Heart right ventricle (tissue), 16 donors: ENCODE data around the gene GK2. TPM values are rescaled to one million over a fixed set of nuclear protein-coding genes. Genes with fewer than 3 reads are reported as not detected.

Experiments used
- ATAC-seq, 8 donors: fragments of 200-7000 bp; cut with Tn5 transposase; one replicate each; pipeline ENCODE4 v1.9.1; 2020; ENCODE audit warnings: mild to moderate bottlenecking in 8 of 8, moderate library complexity in 8 of 8, moderate number of reproducible peaks in 1 of 8
- DNase-seq, 2 donors: peaks; one replicate each; pipeline ENCODE4 v3.0.0-alpha.2; 2020
- H3K27ac ChIP-seq, 10 donors: fragments of 200-600 bp; sonication (generic) in 2 of 10; one replicate each; pipeline versions ENCODE4 v1.5.0 to v1.8.0; 2020 to 2022; ENCODE audit warnings: mild to moderate bottlenecking in 3 of 10
- H3K27me3 ChIP-seq, 7 donors: fragments of 200-600 bp; one replicate each; pipeline ENCODE4 v1.8.0; 2021 to 2022; ENCODE audit warnings: mild to moderate bottlenecking in 2 of 7
- H3K36me3 ChIP-seq, 9 donors: fragments of 200-600 bp; sonication (generic) in 1 of 9; one replicate each; pipeline versions ENCODE4 v1.5.0 to v1.8.0; 2020 to 2022; ENCODE audit warnings: mild to moderate bottlenecking in 2 of 9
- H3K4me1 ChIP-seq, 9 donors: fragments of 200-600 bp; sonication (generic) in 1 of 9; one replicate each; pipeline versions ENCODE4 v1.5.0 to v1.8.0; 2020 to 2022; ENCODE audit warnings: mild to moderate bottlenecking in 4 of 9
- H3K4me3 ChIP-seq, 10 donors: fragments of 200-600 bp; sonication (generic) in 2 of 10; one replicate each; pipeline versions ENCODE4 v1.5.0 to v1.8.0; 2020 to 2022; ENCODE audit warnings: mild to moderate bottlenecking in 7 of 10, moderate library complexity in 2 of 10
- H3K9me3 ChIP-seq, 11 donors: fragments of 200-600 bp in 10 of 11; sonication (generic) in 2 of 11; one replicate each; pipeline versions ENCODE4 v1.5.0 to v1.8.0; 2013 to 2022; ENCODE audit warnings: mild to moderate bottlenecking in 2 of 11, control low read depth in 1 of 11, moderate library complexity in 1 of 11
- WGBS, 2 donors: extraction: QIAGEN DNeasy Blood & Tissue Kit; methylation state at CpG; one replicate each; pipeline ENCODE4 v1.1.7; 2013; ENCODE audit warnings: inconsistent platforms in 1 of 2; 5-methylcytosine and 5-hydroxymethylcytosine counted together
- intact Hi-C, 10 donors: fragments of 100-400 bp; cut with DNase I; formaldehyde crosslinking; loops; one replicate each; pipeline versions ENCODE4 v1.11.1 to v1.14.2; 2022
- polyA plus RNA-seq, 2 donors: library from polyadenylated mRNA; stranded (reverse); fragments of 200-250 nt; gene quantifications; one replicate each; pipeline ENCODE4 v1.2.3, GENCODE V29; 2013
- total RNA-seq, 10 donors: library from RNA; stranded (reverse); fragmentation: NEBNext Ultra II Directional in 3 of 10; extraction: Animal tissue kit (Norgen Biotek cat#: 25700) in 3 of 10; gene quantifications; one replicate each; pipeline versions ENCODE4 v1.2.1 to v1.2.4, GENCODE V29; 2021 to 2023
- TF ChIP-seq, protein P1 (sequence below), 9 donors: fragments of 200-600 bp; sonication (generic) in 2 of 9; IDR thresholded peaks; one replicate each; pipeline versions ENCODE4 v1.5.0 to v1.8.0; 2021 to 2022; ENCODE audit warnings: antibody characterized with exemption in 9 of 9, mild to moderate bottlenecking in 5 of 9, moderate library complexity in 1 of 9
- donor health status: Arrhythmogenic right ventricular cardiomyopathy.
- donor health status: ischemic (EF 13 %, LVEDD 7.1; RV severe dilation, severe dysfunction).
- donor health status: healthy with polysubstance abuse.
- donor health status: DM: no; HTN: yes; CAD: no.
- donor health status: DM: no; HTN: no; CAD: no.
- donor health status: ischemic (EF 25% LVEDD 6.9; RV normal size, moderate dysfunction).
- donor health status: ischemic (EF 25% LVEDD 5.7; RV mildly dilated, moderate dysfunction).
- donor health status: healthy.
- donor health status: DM: yes; HTN: yes; CAD: no.
- donor health status: Ischemic cardiomyopathy.
- donor health status: ischemic (EF 35%, LVEDD 5.7; RV mildly dilated, moderate dysfunction).
- donor health status: nonischemic (EF 11% LVEDD 7.7; RV severe dilation, severe dysfunction).
- donor health status: DM: yes; HTN: yes; CAD: no.
- donor health status: PGD.
- donor health status: ischemic (EF 29% LVEDD 5.4; RV normal size, mild dysfunction).
- donor health status: nonischemic (EF 23%, LVEDD 6.1; RV moderate dilation, normal function).

GK2 gene
- total and polyA plus RNA-seq, 12 donors = not detected

DNA sequence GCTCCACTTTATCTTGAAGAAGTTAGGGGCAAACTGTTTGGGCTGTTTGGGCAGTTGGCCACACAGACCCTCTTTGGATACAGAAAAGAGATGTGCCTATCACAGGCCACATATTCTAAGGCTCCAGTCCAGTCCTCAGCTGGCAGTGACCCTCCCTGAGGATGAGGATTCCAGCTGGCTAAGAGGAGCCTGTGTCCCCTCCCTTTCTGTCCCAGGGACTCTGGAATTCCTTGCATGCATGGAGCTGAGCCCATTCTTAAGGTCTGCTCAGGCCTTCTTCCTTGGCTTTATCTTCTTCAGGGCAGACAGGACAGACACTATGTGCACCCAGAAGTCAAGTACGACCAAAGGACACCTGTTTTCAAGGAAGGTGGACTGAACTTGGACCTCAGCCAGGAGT lies 23.8 kb upstream of the GK2 start:
- 53 to 55% methylated on average over 1 of the region's 1 CpG for WGBS, 2 donors
- ATAC-seq = peak in 1 of 8 donors; percentile 18
- intact Hi-C loops = no loop called here

DNA sequence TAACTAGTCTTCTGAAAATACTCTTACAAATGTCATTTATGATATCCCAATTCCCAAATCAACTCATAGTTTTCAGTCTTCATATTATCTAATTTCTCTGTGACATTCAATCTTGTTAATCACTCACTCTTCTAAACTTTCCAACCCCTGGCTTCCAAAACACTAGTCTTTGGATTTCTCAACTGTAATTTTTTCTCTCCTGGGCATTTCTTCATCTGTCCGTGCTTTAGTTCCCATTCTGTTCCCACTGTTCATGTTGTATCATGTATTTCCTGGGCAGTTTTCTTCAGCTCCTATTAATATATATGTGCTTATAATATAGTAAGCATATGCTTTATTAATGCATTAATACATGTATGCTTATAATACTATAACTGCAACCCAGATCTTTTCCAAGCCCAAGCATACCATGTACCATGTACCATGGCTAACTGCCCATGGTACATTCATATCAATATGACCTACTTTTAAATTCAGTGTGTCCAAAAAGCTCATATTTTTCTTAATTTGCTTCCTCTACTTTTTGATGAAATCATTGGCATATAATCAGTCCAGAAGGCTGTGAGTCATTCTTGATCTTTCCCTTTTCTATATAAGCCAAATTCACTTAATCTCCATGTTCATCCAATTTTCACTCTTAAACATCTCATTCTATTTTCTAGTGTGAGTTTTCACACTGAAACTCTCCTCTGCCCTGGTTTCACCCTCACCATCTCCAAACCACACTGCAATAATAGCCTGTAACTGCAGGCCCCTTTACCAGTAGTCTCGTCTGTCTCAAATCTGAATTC lies 21.3 kb upstream of the GK2 start:
- peaks cover 0 to 8% (median 0%) of the 10 kb centered on the region in 9 donors for H3K4me1 ChIP-seq
- H3K27me3 ChIP-seq = no peaks in the 10 kb centered on the region
- DNase-seq = no peak
- no peaks in the 10 kb centered on the region for H3K9me3 ChIP-seq
- TF ChIP-seq, protein P1, sequence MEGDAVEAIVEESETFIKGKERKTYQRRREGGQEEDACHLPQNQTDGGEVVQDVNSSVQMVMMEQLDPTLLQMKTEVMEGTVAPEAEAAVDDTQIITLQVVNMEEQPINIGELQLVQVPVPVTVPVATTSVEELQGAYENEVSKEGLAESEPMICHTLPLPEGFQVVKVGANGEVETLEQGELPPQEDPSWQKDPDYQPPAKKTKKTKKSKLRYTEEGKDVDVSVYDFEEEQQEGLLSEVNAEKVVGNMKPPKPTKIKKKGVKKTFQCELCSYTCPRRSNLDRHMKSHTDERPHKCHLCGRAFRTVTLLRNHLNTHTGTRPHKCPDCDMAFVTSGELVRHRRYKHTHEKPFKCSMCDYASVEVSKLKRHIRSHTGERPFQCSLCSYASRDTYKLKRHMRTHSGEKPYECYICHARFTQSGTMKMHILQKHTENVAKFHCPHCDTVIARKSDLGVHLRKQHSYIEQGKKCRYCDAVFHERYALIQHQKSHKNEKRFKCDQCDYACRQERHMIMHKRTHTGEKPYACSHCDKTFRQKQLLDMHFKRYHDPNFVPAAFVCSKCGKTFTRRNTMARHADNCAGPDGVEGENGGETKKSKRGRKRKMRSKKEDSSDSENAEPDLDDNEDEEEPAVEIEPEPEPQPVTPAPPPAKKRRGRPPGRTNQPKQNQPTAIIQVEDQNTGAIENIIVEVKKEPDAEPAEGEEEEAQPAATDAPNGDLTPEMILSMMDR (IDR thresholded peaks at IDR 0.05) = no peak
- no peaks in the 10 kb centered on the region for H3K36me3 ChIP-seq
- peak in 2 of 8 donors; percentile 53 to 61 for ATAC-seq
- peak overlapping the region in 2 of 10 donors; percentile 11 to 40 for H3K27ac ChIP-seq
- intact Hi-C loops = no loop called here
- 48 to 54% methylated on average over 2 of the region's 2 CpGs for WGBS, 2 donors
- H3K4me3 ChIP-seq = no peak overlapping the region

More for the DNA sequence above, 23.8 kb upstream of the GK2 start:
- no peak for DNase-seq
- Histone ChIP-seq H3K27me3 (no peaks in the 10 kb centered on the region), H3K4me3 (no peak overlapping the region), H3K4me1 (peaks cover 0 to 3% (median 0%) of the 10 kb centered on the region in 9 donors), H3K9me3 (no peaks in the 10 kb centered on the region), H3K36me3 (no peaks in the 10 kb centered on the region), H3K27ac (no peak overlapping the region)
- TF ChIP-seq, protein P1 (IDR thresholded peaks at IDR 0.05) = no peak

DNA sequence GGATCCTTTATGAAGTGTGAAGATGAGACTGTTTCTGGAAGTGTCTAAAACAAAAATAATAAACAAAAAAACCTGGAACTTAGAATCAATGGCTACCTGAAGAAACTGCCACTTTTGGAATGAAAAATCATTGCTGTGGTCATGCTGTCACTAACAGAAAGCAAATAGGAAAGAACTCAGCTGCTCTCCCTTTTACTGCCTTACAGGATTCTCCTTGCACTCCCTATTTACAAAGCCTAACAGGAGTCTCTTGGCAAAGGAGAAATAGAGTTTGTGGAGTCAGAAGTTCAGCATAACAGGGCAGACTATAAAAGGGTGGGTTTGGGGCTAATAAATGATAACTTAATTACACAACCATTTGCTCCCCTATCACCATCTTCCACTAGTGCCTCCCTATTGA lies 19.0 kb upstream of the GK2 start:
- no peaks in the 10 kb centered on the region for H3K36me3 ChIP-seq
- H3K4me3 ChIP-seq = no peak overlapping the region
- no peak for ATAC-seq
- no peaks in the 10 kb centered on the region for H3K27me3 ChIP-seq
- TF ChIP-seq, protein P1 (IDR thresholded peaks at IDR 0.05) = no peak
- no peaks in the 10 kb centered on the region for H3K9me3 ChIP-seq
- intact Hi-C loops = no loop called here
- no peak overlapping the region for H3K27ac ChIP-seq
- no peak for DNase-seq
- peaks cover 0 to 8% (median 0%) of the 10 kb centered on the region in 9 donors for H3K4me1 ChIP-seq

DNA sequence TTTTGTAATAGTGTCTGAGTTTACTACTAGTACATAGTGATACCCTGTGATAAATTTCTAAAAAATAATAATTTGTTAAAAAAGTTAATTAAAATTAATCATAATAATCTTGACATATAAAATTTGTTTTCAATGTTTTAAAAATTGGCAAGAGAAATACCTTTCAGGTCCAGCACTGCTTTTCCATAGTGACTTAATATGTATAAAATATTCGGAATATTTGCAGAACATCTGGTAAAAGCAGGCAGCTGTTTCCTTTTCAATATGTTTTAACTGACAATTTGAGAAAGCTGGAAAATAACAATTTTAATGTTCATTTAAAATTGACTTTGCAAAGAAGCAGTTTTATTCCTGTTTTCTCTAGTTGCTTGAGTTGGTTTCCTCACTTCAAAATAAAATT lies 17.6 kb upstream of the GK2 start:
- H3K9me3 ChIP-seq = peaks cover 0 to 6% (median 0%) of the 10 kb centered on the region in 11 donors
- no peak overlapping the region for H3K27ac ChIP-seq
- peaks cover 0 to 8% (median 0%) of the 10 kb centered on the region in 9 donors for H3K4me1 ChIP-seq
- ATAC-seq (no peak), DNase-seq (no peak)
- TF ChIP-seq, protein P1 (IDR thresholded peaks at IDR 0.05) = no peak
- no peak overlapping the region for H3K4me3 ChIP-seq
- H3K27me3 ChIP-seq = no peaks in the 10 kb centered on the region
- WGBS, 2 donors = 53 to 78% methylated on average over 1 of the region's 1 CpG
- intact Hi-C loops = no loop called here
- H3K36me3 ChIP-seq = no peaks in the 10 kb centered on the region
